ENCODE results near the gene U2AF1L4. TPM values are rescaled to one million over a fixed set of nuclear protein-coding genes. Genes with fewer than 3 reads are reported as not detected.

U2AF1L4 gene
- total RNA-seq, 2 experiments from 2014 or later = 16.1 to 35.2 TPM

DNA sequence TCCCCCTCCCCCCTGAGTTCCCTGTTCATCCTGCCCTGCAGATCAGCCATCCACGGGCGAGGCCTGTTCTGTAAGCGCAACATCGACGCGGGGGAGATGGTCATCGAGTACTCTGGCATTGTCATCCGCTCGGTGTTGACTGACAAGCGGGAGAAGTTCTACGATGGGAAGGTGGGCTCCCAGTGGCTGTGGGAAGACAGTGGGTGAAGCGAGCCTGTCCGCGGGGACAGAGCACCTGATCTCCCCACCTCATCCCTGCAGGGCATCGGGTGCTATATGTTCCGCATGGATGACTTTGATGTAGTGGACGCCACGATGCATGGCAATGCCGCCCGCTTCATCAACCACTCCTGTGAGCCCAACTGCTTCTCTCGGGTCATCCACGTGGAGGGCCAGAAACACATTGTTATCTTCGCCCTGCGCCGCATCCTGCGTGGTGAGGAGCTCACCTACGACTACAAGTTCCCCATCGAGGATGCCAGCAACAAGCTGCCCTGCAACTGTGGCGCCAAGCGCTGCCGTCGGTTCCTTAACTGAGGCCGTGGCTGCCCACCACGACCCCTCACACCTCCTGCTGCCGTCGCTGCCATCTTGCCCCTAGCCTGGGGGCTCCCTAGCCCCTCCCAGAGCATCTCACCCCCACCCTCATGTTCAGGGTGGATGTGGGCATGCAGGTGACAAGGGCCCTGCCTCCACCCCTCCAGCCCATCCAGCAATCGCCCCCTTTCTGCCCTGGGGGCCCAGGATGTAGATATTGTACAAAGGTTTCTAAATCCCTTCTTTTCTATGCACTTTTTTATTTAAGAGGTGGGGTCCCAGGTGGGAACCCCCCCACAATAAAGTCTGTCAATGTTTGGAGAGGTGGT lies 7.0 kb downstream of the U2AF1L4 start:
- H3K27ac ChIP-seq (ENCODE audit: low read depth, low read length, poor library complexity, severe bottlenecking) = no peak overlapping the region
- no peaks in the 10 kb centered on the region for H4K20me1 ChIP-seq (ENCODE audit: insufficient read depth, low read length)
- H3K4me2 ChIP-seq (ENCODE audit: low read length) = no peak overlapping the region
- H3K36me3 ChIP-seq (ENCODE audit: insufficient read depth, low read length) = peaks cover 64% of the 10 kb centered on the region
- intact Hi-C loops (cut with micrococcal nuclease; ENCODE audit: unreplicated experiment) = no loop called here
- no peak overlapping the region for H3K4me3 ChIP-seq (ENCODE audit: low read depth, low read length, poor library complexity, severe bottlenecking)
- TF ChIP-seq, protein P1, sequence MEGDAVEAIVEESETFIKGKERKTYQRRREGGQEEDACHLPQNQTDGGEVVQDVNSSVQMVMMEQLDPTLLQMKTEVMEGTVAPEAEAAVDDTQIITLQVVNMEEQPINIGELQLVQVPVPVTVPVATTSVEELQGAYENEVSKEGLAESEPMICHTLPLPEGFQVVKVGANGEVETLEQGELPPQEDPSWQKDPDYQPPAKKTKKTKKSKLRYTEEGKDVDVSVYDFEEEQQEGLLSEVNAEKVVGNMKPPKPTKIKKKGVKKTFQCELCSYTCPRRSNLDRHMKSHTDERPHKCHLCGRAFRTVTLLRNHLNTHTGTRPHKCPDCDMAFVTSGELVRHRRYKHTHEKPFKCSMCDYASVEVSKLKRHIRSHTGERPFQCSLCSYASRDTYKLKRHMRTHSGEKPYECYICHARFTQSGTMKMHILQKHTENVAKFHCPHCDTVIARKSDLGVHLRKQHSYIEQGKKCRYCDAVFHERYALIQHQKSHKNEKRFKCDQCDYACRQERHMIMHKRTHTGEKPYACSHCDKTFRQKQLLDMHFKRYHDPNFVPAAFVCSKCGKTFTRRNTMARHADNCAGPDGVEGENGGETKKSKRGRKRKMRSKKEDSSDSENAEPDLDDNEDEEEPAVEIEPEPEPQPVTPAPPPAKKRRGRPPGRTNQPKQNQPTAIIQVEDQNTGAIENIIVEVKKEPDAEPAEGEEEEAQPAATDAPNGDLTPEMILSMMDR (conservative IDR thresholded peaks at IDR 0.05; ENCODE audit: low read length) = no peak
- no peak for TF ChIP-seq EZH2phosphoT487 (IDR thresholded peaks at IDR 0.05; ENCODE audit: borderline replicate concordance, low read depth, low read length)
- peaks cover 41% of the 10 kb centered on the region for H3K4me1 ChIP-seq (ENCODE audit: insufficient read depth, low read length, poor library complexity, severe bottlenecking)
- no peaks in the 10 kb centered on the region for H3K9me3 ChIP-seq (ENCODE audit: low read length)
- H3K79me2 ChIP-seq (ENCODE audit: insufficient read depth, low read depth, low read length) = no peaks in the 10 kb centered on the region
- H2AFZ ChIP-seq (ENCODE audit: low read length) = no peak overlapping the region
- ChIA-PET CTCF (ENCODE audit: unreplicated experiment) (no interaction called here), POLR2A (no interaction called here)
- TSS peak; percentile 94 for BruUV-seq (replicated peaks)
- no peak for DNase-seq (ENCODE audit: low spot score)
- no peaks in the 10 kb centered on the region for H3K9me2 ChIP-seq (ENCODE audit: insufficient read depth, low read length)

- Histone ChIP-seq H2AFZ (ENCODE audit: low read length) (no peak overlapping the region), H3K9me2 (ENCODE audit: insufficient read depth, low read length) (no peaks in the 10 kb centered on the region), H3K4me3 (ENCODE audit: low read depth, low read length, poor library complexity, severe bottlenecking) (no peak overlapping the region), H3K36me3 (ENCODE audit: insufficient read depth, low read length) (peaks cover 75% of the 10 kb centered on the region), H4K20me1 (ENCODE audit: insufficient read depth, low read length) (no peaks in the 10 kb centered on the region), H3K4me2 (ENCODE audit: low read length) (no peak overlapping the region), H3K9me3 (ENCODE audit: low read length) (no peaks in the 10 kb centered on the region), H3K27ac (ENCODE audit: low read depth, low read length, poor library complexity, severe bottlenecking) (peak overlapping the region; percentile 25), H3K4me1 (ENCODE audit: insufficient read depth, low read length, poor library complexity, severe bottlenecking) (peaks cover 31% of the 10 kb centered on the region), H3K79me2 (ENCODE audit: insufficient read depth, low read depth, low read length) (no peaks in the 10 kb centered on the region)
- ChIA-PET POLR2A (no interaction called here), CTCF (ENCODE audit: unreplicated experiment) (no interaction called here)
- DNase-seq (ENCODE audit: low spot score) = peak; percentile 56
- TF ChIP-seq, protein P1 (conservative IDR thresholded peaks at IDR 0.05; ENCODE audit: low read length) = peak; percentile 63
- TF ChIP-seq EZH2phosphoT487 (IDR thresholded peaks at IDR 0.05; ENCODE audit: borderline replicate concordance, low read depth, low read length) = no peak
- intact Hi-C loops (cut with micrococcal nuclease; ENCODE audit: unreplicated experiment) = loop anchor here (1.0 kb wide), 1 partner anchor 19 kb away; the partner anchor contains the start of gene KMT2B
- BruUV-seq (replicated peaks) = no TSS peak
Measured at GRCh38 chr19:35736913-35737886, 8.0 kb downstream of the U2AF1L4 start.

Data from OCI-LY7 (cell line).